HG03520 (cell line): ENCODE data around the gene ENOSF1.
"Not testable (repeated sequence)": the region's sequence is repeated elsewhere in the genome, so short reads cannot be mapped to it uniquely, and the experiment has no call there.

Experiments used
- ATAC-seq: cut with Tn5 transposase; IDR thresholded peaks from one replicate; pipeline ENCODE4 v1.9.1; 2021; ENCODE audit warnings: mild to moderate bottlenecking, moderate library complexity; ENCODE audit not compliant: unreplicated experiment

ENOSF1 gene, protein sequence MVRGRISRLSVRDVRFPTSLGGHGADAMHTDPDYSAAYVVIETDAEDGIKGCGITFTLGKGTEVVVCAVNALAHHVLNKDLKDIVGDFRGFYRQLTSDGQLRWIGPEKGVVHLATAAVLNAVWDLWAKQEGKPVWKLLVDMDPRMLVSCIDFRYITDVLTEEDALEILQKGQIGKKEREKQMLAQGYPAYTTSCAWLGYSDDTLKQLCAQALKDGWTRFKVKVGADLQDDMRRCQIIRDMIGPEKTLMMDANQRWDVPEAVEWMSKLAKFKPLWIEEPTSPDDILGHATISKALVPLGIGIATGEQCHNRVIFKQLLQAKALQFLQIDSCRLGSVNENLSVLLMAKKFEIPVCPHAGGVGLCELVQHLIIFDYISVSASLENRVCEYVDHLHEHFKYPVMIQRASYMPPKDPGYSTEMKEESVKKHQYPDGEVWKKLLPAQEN

GRCh38 chr18:712401-713134, at the start of gene ENOSF1:
ENOSF1 (minus strand) TSS chr18:712630; CDS start chr18:712587, 43 bp downstream.
- peak; percentile 88 for ATAC-seq

- ATAC-seq, result not testable (repeated sequence)
Observed at GRCh38 chr18:759864-760263, 47.4 kb upstream of the ENOSF1 start.

- no peak for ATAC-seq
Observed at GRCh38 chr18:755506-755905, 43.1 kb upstream of the ENOSF1 start.

DNA sequence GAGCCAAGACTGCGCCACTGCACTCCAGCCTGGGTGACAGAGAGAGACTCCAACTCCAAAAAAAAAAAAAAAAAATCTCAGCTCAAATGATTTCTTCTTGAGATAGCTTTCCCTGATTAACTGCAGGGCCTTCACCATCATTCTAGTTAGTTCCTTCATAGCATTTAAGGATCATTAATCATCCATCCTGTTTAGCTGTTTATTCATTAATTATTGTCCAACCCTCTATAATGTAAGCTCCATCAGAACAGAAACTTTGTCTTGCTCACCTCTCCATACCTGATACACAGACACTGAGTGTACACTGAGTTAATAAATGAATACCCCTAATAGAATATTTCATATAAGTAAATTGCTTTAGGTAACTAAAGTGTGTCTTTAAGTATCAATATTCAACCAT, 42.2 kb upstream of the ENOSF1 start:
- no peak for ATAC-seq

GRCh38 chr18:750456-750855, 38.0 kb upstream of the ENOSF1 start:
- ATAC-seq, result no peak

DNA sequence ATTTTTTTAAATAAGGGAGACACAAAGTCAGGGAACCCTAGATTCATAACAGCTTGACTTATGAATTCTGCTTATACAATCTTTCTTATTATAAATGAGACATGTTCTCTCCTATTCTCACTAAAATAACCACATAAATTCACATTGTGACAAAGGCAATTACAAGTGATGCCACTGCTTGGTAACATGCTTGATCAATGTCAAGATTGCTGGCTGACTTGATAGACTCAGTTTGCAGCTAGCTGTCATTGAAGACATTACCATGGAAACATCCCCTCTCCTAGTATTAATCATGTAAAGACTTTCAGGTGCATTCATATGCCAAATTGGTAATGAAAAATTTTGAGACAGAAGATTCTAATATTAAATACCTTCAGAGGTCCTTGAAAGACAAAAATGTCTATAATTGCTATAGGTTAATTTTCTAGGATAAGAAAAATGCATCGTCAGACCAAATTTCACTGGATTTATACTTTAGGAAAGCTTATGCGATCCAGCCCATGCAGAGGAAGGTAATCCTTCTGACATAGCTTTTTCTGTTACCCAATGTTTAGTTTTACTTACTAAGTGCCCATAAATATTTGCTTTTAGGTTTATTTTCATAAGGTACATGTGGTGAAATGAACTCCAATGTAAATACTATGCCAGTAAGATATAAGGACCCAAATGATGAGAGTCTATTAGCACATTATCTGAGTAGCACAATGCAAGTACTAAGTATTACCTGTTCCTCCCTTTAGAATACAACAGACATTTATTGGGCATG, 32.6 kb upstream of the ENOSF1 start:
- ATAC-seq, result no peak

DNA sequence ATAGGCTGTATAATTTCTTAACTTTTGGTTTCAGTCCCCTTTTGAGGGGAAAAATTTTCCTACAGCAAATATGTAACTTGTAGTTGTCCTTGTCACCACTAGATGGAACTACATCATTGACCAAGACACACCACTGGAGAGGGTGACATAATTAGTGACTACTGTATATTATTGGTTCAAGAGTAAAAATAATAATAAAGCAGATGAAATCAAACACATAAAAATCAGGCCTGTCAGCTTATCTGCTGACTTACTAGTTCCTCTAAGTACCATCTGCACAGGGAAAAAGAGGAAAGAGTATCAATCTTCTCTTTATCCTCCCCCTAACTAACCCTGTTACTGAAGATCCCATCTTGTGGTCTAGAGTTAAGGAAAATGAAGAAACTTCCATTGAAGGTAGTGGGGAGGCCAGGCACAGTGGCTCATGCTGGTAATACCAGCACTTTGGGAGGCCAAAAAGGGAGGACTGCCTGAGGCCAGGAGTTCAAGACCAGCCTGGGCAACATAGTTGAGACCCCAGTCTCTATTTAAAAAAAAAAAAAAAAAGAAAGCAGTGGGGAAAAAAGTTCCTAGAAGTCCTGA, 29.6 kb upstream of the ENOSF1 start:
- ATAC-seq, result peak; percentile 95

DNA sequence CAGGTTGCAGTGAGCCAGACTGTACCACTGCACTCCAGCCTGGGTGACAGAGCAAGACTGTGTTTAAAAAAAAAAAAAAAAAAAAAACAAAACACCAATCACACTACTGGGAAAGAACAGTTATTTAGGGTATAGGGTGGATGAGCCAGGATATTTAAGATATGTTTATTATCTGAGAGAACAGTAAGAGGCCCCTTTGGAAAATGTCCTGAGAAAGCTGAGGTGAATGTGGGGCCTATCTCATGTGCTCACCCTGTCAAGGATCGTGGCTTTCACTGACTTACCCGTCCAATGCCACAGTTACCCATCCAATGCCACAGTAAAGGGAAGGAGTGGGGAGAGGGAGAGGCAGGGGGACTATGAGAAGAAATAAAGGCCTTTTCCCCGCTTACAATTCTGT, 19.9 kb upstream of the ENOSF1 start:
- no peak for ATAC-seq

GRCh38 chr18:731185-731584, 18.8 kb upstream of the ENOSF1 start:
- ATAC-seq, result no peak

DNA sequence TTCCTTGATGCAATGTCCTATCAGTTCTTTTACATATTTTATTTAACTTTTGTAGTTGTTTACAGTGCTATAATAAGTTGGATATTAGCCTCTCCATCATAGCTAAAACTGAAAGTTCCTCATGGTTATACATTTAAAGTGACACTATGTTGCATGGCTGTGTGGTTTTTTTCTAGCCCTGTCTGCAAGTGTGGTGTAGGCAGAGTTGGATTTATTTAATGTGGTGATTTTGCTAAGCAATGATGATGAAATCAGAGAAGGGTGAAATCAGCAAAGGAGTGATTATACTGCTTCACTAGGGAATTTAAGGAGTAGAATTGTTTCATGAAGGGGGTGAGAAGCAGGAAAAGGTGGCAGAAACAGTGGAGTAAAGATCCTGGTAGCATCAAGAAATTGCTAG, 18.3 kb upstream of the ENOSF1 start:
- no peak for ATAC-seq

DNA sequence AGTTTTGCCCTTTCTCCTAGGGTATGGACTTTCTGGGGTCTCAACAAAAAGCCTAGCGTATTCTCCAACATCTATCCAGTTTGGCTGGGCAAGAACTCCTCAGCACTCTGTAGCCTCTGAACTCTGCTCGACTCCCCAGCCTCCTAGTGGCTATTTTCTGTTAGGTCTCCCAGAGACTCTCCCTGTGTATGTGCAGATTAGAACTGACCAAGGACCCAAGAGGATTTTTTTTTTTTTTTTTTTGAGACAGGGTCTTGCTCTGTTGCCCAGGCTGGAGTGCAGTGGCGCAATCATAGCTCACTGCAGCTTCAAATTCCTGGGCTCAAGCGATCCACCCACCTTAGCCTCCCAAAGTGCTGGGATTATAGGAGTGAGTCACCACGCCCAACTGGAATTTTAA, 17.7 kb upstream of the ENOSF1 start:
- not testable (repeated sequence) for ATAC-seq

DNA sequence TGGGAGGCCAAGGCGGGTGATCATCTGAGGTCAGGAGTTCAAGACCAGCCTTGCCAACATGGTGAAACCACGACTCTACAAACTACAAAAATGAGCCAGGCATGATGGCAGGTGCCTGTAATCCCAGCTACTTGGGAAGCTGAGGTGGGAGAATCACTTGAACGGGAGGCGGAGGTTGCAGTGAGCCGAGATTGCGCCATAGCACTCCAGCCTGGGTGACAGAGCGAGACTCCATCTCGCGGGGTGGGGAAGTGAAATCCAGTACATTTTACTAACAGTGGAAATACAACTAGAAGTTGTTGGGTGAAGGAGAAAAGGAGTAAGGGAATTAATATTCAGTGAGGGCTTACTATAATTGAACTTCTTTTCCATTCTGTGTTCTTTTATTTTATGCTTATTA, 13.2 kb upstream of the ENOSF1 start:
- ATAC-seq, result no peak

- no peak for ATAC-seq
Observed at GRCh38 chr18:723541-724080, 11.2 kb upstream of the ENOSF1 start.

- ATAC-seq, result no peak
Observed at GRCh38 chr18:717003-717402, 4.6 kb upstream of the ENOSF1 start.

GRCh38 chr18:715626-716025, 3.2 kb upstream of the ENOSF1 start:
- no peak for ATAC-seq

DNA sequence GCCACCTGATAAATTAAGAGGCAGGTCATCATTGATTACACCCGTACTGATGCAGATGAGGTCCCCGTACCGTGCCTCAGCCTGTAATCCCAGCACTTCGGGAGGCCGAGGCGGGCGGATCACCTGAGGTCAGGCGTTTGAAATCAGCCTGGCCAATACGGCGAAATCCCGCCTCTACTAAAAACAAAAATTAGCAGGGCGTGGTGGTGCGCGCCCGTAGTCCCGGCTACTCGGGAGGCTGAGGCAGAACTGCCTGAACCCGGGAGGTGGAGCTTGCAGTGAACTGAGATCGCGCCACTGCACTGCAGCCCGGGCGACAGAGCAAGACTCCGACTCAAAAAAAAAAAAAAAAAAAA, 683 bp upstream of the ENOSF1 start:
- no peak for ATAC-seq

- ATAC-seq, result peak; percentile 63
Observed at GRCh38 chr18:711657-712400, 601 bp downstream of the ENOSF1 start.

- peak; percentile 4 for ATAC-seq
Observed at GRCh38 chr18:711310-711656, 1.1 kb downstream of the ENOSF1 start.

DNA sequence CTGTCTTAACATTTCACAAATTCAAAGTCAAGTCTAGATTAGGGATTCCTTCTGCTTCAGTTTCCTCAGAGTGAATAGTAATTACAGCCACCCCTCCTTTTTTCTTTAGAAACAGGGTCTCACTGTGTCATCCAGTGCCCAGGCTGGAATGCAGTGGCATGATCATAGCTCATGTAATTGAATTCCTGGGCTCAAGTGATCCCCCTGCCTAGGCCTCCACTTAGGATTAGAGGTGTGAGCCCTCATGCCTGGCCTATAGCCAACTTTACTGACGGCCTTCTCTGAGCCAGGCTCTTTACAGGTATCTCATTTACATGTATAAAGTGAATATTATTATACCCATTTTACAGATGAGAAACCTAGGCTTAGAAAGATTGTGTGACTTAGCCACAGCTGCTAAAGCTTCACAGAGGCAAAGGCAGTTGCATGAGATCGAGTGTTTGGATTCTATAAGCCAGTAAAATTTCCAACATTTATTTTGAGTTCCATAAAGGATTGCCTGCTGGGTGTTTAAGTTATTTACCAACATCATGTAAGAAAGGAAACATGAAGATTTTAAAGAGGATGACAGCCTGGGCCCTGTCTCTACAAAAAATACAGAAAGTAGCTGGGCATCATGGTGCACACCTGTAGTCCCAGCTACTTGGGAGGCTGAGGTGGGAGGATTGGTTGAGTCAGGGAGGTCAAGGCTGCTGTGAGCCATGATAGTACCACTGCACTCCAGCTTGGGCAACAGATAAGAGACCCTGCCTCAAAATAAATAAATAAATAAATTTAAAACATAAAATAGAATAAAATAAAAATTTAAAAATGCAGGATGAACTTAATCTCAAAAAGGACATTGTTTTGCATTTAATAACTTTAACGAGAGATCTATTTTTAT, 1.8 kb downstream of the ENOSF1 start:
- ATAC-seq, result no peak
